DMS 273 (cell line): ENCODE results near the gene USPL1.
"Not testable (repeated sequence)": the region's sequence is repeated elsewhere in the genome, so short reads cannot be mapped to it uniquely, and the experiment has no call there.

Experiments used
- DNase-seq: peaks from one replicate; lab custom pipeline; 2025; ENCODE audit not compliant: unreplicated experiment; lab: John Stamatoyannopoulos, UW

USPL1 gene

DNA sequence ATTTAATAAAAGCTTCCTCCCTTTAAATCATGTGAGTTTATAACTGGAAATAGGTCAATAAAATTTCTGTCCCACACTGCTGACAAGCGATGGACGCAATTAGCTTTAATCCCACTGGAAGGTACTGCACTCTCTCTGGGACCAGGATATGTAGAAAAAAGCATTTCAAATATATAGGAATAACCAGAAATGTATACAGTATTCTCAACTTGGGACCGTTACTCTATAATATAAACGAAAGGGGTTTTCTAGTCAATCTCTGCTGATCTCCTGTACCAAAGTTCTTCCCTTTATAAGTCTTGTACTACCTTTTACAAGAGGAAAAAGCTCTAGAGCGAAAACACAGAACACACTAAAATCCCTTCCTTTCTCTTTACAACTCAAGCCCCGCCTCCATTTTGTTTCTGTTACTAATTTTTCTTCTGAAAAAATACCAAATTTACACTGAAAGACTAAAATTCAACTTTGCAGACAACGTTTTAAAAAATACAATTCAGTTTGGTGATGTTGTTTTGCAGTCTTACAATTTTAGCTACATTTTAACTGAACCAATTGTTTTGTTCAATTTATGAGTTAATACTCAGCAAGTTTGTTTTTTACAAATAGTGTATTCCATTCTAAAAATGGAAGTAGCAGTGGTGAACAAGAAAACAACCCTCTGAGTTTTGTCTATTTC is 1.7 kb upstream of the USPL1 start:
- peak; percentile 34 for DNase-seq

GRCh38 chr13:30616927-30617314 is 799 bp upstream of the USPL1 start:
- peak; percentile 87 for DNase-seq

GRCh38 chr13:30618186-30618929 is 638 bp downstream of the USPL1 start:
- DNase-seq = peak; percentile 53

DNA sequence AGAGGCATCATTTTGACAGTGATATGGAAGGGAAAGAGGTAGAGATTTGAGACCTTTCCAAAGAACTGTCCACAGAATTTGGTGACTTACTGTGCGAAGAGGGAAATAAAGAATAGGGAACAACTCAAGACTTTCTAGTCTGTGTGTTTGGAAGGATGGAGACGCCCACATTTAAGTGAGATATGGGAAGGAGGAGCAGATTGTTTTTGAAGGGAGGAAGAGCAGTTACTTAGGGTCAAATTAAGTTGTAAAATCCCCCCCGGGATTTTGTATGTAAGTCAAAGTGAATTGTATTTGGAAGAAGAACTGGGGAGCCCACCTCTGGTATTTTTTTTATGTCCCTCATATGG is 1.2 kb downstream of the USPL1 start:
- DNase-seq = no peak

DNA sequence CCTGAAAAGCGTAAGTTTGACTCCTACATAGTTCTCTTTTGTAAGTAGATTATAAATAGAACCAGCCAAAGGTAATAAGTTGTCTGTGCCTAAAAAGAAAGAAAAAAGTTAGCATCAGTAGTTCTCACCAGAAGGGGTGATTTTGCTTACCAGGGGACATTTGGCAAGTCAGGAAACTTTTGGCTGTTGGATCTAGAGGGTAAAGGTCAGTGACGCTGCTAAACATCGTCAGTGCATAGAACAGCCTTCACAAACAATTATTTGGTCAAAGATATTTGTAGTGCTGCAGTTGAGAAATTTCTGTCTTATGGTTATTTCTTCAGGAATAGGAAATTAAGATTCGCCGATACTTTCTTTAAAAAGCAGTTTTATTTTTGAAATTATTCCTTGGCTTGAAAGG is 2.0 kb downstream of the USPL1 start:
- no peak for DNase-seq

GRCh38 chr13:30620941-30621340 is 3.2 kb downstream of the USPL1 start:
- no peak for DNase-seq

GRCh38 chr13:30622551-30622950 is 4.8 kb downstream of the USPL1 start:
- DNase-seq = no peak

GRCh38 chr13:30623392-30623791 is 5.7 kb downstream of the USPL1 start:
- DNase-seq = no peak

DNA sequence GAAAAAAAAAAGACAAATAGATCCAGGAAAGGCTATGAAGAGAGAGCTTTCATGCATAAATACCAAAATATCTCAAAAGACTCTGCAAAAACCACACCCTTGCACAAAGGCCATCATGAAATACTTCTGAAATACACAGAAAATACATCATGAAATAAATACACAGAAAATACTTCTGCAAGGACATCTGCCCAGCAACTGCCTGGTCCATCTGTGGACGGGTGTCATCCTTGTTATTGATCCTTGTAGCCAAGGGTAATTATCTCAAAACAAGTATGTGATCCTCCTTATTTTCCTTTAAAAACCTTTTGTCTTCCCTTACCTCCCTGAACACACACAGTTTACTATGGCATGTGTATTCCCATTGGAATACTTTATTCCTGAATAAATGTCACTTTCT is 6.9 kb downstream of the USPL1 start:
- DNase-seq = no peak

DNA sequence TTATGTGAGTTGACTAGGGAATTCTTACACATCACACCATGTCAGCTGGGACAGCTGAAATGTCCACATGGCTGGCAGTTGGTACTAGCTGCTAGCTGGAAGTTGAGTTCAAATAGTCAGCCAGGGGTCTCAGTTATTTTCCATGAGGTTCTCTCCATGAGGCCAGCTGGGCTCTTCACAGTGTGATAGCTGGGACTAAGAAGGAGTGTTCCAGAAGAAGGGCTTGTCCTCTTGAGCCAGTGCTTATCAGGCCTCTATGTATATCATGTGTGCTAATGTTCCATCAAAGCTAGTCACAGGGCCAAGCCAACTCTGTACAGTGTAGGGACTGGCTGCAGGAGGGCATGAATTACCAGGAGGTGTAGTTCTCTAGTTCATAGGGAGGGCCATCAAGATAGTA is 11.8 kb downstream of the USPL1 start:
- DNase-seq = no peak

DNA sequence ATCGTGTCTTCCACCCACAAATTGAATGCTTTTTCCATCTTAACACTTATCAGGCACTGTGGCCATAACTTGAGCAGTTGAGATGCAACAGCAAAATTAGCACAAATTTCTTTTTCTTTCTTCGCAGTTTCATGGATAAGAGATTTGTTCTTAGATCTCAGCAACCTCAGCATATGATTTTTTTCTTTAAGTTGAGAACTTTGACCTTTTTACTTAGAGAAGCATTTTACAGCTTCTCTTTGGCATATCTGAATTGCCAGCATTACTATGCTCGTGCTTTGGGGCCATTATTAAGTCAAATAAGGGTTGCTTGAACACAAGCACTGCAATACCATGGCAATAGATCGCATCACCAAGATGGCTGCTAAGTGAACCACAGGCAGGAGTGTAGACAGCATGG is 16.1 kb downstream of the USPL1 start:
- no peak for DNase-seq

- DNase-seq = no peak
Observed at GRCh38 chr13:30634838-30635237, 17.1 kb downstream of the USPL1 start.

- no peak for DNase-seq
Observed at GRCh38 chr13:30638301-30638700, 20.6 kb downstream of the USPL1 start.

GRCh38 chr13:30639671-30640070 is 22.0 kb downstream of the USPL1 start:
- DNase-seq = no peak

DNA sequence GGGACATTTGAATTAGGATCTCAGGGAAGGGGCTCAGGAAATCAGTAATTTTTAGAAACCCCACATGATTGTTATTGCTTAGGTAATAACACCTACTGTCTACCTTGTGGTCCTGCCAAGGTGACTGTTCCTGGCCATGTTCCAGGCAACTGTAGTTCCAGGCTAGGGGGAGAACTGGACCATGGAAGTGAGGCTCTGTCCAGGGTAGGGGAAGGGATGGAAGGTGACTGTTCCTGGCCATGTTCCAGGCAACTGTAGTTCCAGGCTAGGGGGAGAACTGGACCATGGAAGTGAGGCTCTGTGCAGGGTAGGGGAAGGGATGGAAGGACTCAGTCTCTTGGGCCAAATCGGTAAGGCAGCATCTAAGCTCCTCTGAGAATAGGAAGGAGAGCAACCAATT is 23.5 kb downstream of the USPL1 start:
- DNase-seq = not testable (repeated sequence)

- no peak for DNase-seq
Observed at GRCh38 chr13:30645629-30646028, 27.9 kb downstream of the USPL1 start.

GRCh38 chr13:30647420-30647819 is 29.7 kb downstream of the USPL1 start:
- DNase-seq = no peak

- no peak for DNase-seq
Observed at GRCh38 chr13:30647824-30648521, 30.3 kb downstream of the USPL1 start.

- no peak for DNase-seq
Observed at GRCh38 chr13:30648522-30649012, 30.8 kb downstream of the USPL1 start.

DNA sequence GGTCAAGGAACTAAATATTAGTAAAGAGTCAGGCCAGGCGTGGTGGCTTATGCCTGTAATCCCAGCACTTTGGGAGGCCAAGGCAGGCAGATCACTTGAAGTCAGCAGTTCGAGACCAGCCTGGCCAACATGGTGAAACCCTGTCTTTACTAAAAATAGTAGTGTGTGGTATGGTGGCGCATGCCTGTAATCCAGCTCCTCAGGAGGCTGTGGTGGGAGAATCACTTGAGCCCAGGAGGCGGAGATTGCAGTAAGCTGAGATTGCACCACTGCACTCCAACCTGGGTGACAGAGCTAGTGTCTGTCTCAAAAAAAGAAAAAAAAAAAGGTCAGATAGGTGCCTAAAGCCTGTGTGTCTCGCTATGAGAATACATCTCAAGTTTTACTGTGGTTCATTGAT is 33.9 kb downstream of the USPL1 start:
- DNase-seq = not testable (repeated sequence)

DNA sequence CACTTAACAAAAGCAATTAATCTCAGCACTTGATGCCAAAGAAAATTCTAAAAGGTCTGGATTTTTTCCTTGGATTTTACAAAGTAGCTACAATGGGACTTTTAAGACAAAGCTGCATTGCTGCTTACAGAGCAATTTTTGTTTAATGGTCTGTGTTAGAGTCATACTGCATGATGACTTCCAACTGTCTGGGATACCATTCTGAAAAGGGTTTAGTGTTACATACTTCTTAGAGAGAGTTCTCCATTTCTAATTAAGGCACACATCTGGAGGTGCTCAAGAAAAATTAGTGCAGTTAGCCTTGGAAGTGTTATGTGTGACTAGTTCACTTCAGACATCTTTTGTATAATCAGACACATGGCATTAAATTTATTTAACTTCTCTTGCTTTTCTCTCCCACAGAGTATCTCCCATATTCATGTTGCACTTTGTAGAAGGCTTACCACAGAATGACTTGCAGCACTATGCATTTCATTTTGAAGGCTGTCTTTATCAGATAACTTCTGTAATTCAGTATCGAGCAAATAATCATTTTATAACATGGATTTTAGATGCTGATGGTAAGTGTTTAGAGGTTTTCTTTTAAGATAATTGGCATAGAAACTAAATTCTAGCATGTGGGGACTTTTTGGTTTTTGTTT is 35.1 kb downstream of the USPL1 start:
- no peak for DNase-seq

GRCh38 chr13:30654430-30654829 is 36.7 kb downstream of the USPL1 start:
- no peak for DNase-seq
